Kidney (tissue), 14 donors: Measurements from ENCODE around the gene HSP90AB1. TPM values are rescaled to one million over a fixed set of nuclear protein-coding genes. Genes with fewer than 3 reads are reported as not detected.
A peak's percentile ranks its signal among the peaks of the same experiment; 100 is the strongest.

Experiments
- DNase-seq, 5 donors: peaks; one replicate each; pipeline ENCODE4 v3.0.0-alpha.2; 2013 to 2020
- FAIRE-seq: peaks from 2 replicates; lab custom pipeline; 2012; peaks lifted over from hg19 to GRCh38; lab: Jason Lieb, UNC
- H3K27ac ChIP-seq, 2 donors: one replicate each; pipeline ENCODE4 v1.7.0; 2013; ENCODE audit warnings: low read depth in 2 of 2, low read length in 2 of 2, inconsistent platforms in 1 of 2
- H3K27me3 ChIP-seq: one replicate; pipeline ENCODE4 v1.7.1; 2013; ENCODE audit warnings: low read length, inconsistent platforms; ENCODE audit not compliant: control insufficient read depth, insufficient read depth
- H3K36me3 ChIP-seq, 3 donors: one replicate each; pipeline versions ENCODE4 v1.7.0 to v1.7.1; 2013; ENCODE audit warnings: low read length in 3 of 3, control low read depth in 1 of 3, inconsistent platforms in 1 of 3; ENCODE audit not compliant: insufficient read depth in 3 of 3, control insufficient read depth in 2 of 3
- H3K4me1 ChIP-seq, 3 donors: one replicate each; pipeline versions ENCODE4 v1.7.0 to v1.7.1; 2013; ENCODE audit warnings: low read length in 3 of 3, inconsistent platforms in 1 of 3, low read depth in 1 of 3; ENCODE audit not compliant: control insufficient read depth in 2 of 3, insufficient read depth in 2 of 3
- H3K4me3 ChIP-seq, 3 donors: one replicate each; pipeline versions ENCODE4 v1.7.0 to v1.8.1; 2013; ENCODE audit warnings: low read length in 3 of 3, control low read depth in 1 of 3, inconsistent platforms in 1 of 3
- H3K9ac ChIP-seq, 3 donors: one replicate each; pipeline versions ENCODE4 v1.7.0 to v1.7.1; 2013; ENCODE audit warnings: low read length in 3 of 3, control low read depth in 1 of 3, inconsistent platforms in 1 of 3
- H3K9me3 ChIP-seq, 3 donors: one replicate each; pipeline versions ENCODE4 v1.7.0 to v1.7.1; 2013; ENCODE audit warnings: low read length in 3 of 3, control low read depth in 1 of 3, inconsistent platforms in 1 of 3; ENCODE audit not compliant: control insufficient read depth in 2 of 3, insufficient read depth in 1 of 3
- CTCF ChIP-seq: IDR thresholded peaks from 3 replicates; pipeline ENCODE4 v1.5.1; 2012; ENCODE audit warnings: mild to moderate bottlenecking, moderate library complexity, borderline replicate concordance; ENCODE audit not compliant: insufficient read depth; ENCODE audit errors: extremely low read depth
- intact Hi-C: fragments of 100-400 bp; cut with DNase I; formaldehyde crosslinking; loops from one replicate; pipeline ENCODE4 v1.11.1; 2022
- polyA plus RNA-seq: library from polyadenylated mRNA; stranded (reverse); fragments of 350-450 nt; fragmentation: Illumina TruSeq; extraction: RNeasy Lipid Tissue Mini Kit (QIAGEN cat#74804); gene quantifications from one replicate; pipeline ENCODE4 v1.2.3, GENCODE V29; 2014; ENCODE audit warnings: low read depth, low replicate concordance; ENCODE audit not compliant: insufficient read depth
- total RNA-seq: library from RNA; stranded (reverse); fragmentation: NEBNext Ultra II Directional; extraction: Animal tissue kit (Norgen Biotek cat#: 25700); gene quantifications from one replicate; pipeline ENCODE4 v1.2.1, GENCODE V29; 2021
- donor health status: control.
- donor health status: control.
- donor health status: control.
- donor health status: control.
- donor health status: control.
- donor health status: DM: yes; HTN: yes; CAD: no.
- donor health status: Normal renal cell carcinoma (clear cell type).

The HSP90AB1 gene
- total and polyA plus RNA-seq, 2 donors from 2014 or later: 499 to 551 TPM

- Histone ChIP-seq H3K9ac (no peak overlapping the region), H3K4me1 (peaks cover 0 to 29% (median 15%) of the 10 kb centered on the region in 3 donors), H3K4me3 (no peak overlapping the region), H3K27me3 (no peaks in the 10 kb centered on the region), H3K27ac (no peak overlapping the region), H3K9me3 (no peaks in the 10 kb centered on the region), H3K36me3 (no peaks in the 10 kb centered on the region)
- FAIRE-seq: no peak
- DNase-seq: no peak
- intact Hi-C loops: no loop called here
- TF ChIP-seq CTCF: no peak
Observed at GRCh38 chr6:44225579-44226325, 21.1 kb upstream of the HSP90AB1 start.

DNA sequence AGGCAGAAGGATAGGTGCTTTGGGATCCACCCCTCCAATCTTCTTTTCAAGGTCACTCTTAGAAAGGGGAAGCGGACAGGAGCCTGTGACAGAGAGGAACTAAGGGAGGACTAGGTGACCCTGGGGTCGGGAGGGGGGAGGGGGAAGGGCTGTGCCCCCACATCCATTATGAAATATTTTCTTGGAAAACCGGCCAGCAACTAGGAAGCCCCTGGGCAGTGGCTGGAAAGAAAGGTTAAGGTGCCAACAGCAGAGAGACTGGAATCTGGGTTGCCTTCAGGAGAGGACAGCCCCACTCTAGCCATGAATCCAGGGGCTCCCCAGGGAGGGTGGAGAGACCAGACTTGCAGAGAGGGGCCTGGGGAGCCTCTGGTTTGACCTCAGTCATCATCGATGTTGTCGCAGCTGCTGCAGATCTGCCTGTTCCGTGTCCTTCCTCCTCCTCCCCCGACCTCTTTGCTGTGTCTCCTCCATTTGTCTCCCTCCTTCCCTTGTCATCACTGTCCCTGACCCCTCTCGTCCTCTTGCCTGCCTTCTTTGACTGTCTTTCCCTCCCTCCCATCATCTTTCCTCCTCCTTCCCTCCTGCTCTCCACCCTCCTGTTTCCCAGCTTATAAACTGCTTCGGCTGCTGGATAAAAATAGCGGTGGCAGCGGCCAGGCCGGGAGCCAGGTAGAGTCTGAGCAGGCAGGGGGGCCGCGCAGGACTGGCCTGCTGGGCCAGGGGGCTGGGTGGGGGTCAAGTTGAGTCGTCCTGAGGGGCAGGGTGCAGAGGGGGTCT lies 20.3 kb upstream of the HSP90AB1 start:
- Histone ChIP-seq H3K4me1 (peaks cover 0 to 25% (median 18%) of the 10 kb centered on the region in 3 donors), H3K9ac (peak overlapping the region in 1 of 3 donors; percentile 40), H3K4me3 (no peak overlapping the region), H3K9me3 (no peaks in the 10 kb centered on the region), H3K27ac (peak overlapping the region in 1 of 2 donors; percentile 32), H3K27me3 (no peaks in the 10 kb centered on the region), H3K36me3 (peaks cover 0 to 5% (median 0%) of the 10 kb centered on the region in 3 donors)
- intact Hi-C loops: no loop called here
- FAIRE-seq: no peak
- TF ChIP-seq CTCF: no peak
- DNase-seq: peak in 1 of 5 donors; percentile 52

DNA sequence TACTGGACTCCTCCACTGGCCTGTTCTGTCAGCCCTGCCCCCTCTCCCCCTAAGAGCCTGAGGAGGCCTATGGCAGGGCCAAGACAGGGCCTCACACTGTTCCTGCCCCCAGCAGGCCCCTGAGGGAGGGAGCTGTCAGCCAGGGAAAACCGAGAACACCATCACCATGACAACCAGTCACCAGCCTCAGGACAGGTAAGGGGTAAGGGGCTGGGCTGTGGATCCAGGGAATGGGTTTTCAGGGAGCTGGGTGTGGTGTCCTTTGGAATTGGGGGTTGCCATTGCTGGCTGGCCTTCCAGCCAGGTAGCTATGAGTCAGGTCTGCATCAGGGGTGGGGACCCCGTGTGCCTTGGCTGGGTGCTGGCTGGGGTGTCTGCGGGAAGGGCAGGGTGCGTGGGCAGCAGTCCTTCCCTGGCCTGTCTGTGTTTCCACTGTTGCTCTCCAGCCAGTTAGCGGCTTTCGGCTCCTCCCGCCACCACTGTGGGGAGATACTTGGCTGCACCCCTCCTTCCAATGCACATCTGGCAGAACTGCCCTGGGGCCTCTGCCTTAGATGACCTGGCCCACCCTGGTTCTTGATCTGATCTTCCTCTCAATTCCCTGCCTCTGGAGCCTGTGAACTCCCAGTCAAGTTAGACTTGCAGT lies 19.6 kb upstream of the HSP90AB1 start:
- intact Hi-C loops: no loop called here
- no peak overlapping the region for H3K4me3 ChIP-seq
- no peak for TF ChIP-seq CTCF
- peak overlapping the region in 1 of 2 donors; percentile 32 for H3K27ac ChIP-seq
- H3K36me3 ChIP-seq: peaks cover 0 to 5% (median 0%) of the 10 kb centered on the region in 3 donors
- H3K9me3 ChIP-seq: no peaks in the 10 kb centered on the region
- DNase-seq (peak in 4 of 5 donors; percentile 72 to 82 (median 76)), FAIRE-seq (no peak)
- no peaks in the 10 kb centered on the region for H3K27me3 ChIP-seq
- peaks cover 0 to 21% (median 18%) of the 10 kb centered on the region in 3 donors for H3K4me1 ChIP-seq
- peak overlapping the region in 2 of 3 donors; percentile 12 to 40 for H3K9ac ChIP-seq
